GM23338 (cell line): ENCODE results near the gene TUBA8. TPM values are rescaled to one million over a fixed set of nuclear protein-coding genes. Genes with fewer than 3 reads are reported as not detected.

ENCODE experiments used
- ATAC-seq: fragments of 200-7000 bp; cut with Tn5 transposase; 3 replicates; pipeline ENCODE4 v1.9.1; 2020
- DNase-seq: peaks from one replicate; pipeline ENCODE4 v3.0.0-alpha.2; 2015; ENCODE audit warnings: low spot score
- H2AFZ ChIP-seq: fragments of 200-600 bp; sonication (generic); 2 replicates; pipeline ENCODE4 v1.8.0; 2016; ENCODE audit warnings: antibody characterized with exemption, mild to moderate bottlenecking, moderate library complexity
- H3F3A ChIP-seq: fragments of 200-600 bp; sonication (generic); replicated peaks from 2 replicates; pipeline ENCODE4 v1.8.0; 2017; ENCODE audit warnings: antibody characterized with exemption, mixed run types, low read depth
- H3K27ac ChIP-seq: fragments of 200-600 bp; sonication (generic); 2 replicates; pipeline ENCODE4 v1.6.1; 2016; ENCODE audit warnings: low read depth
- H3K27me3 ChIP-seq: fragments of 200-600 bp; sonication (generic); 2 replicates; pipeline ENCODE4 v1.8.0; 2016; ENCODE audit warnings: mild to moderate bottlenecking, mixed run types, moderate library complexity; ENCODE audit not compliant: insufficient read depth
- H3K36me3 ChIP-seq: fragments of 200-600 bp; sonication (generic); 2 replicates; pipeline ENCODE4 v1.8.0; 2016; ENCODE audit warnings: mild to moderate bottlenecking; ENCODE audit not compliant: insufficient read depth
- H3K4me1 ChIP-seq: fragments of 200-600 bp; sonication (generic); 2 replicates; pipeline ENCODE4 v1.8.0; 2016; ENCODE audit warnings: mild to moderate bottlenecking, moderate library complexity; ENCODE audit not compliant: insufficient read depth
- H3K4me2 ChIP-seq: fragments of 200-600 bp; sonication (generic); 2 replicates; pipeline ENCODE4 v1.7.1; 2017; ENCODE audit warnings: mixed run types
- H3K4me3 ChIP-seq: fragments of 200-600 bp; sonication (generic); 2 replicates; pipeline ENCODE4 v1.6.1; 2016; ENCODE audit warnings: mixed run types
- H3K79me2 ChIP-seq: fragments of 200-600 bp; sonication (generic); replicated peaks from 2 replicates; pipeline ENCODE4 v1.8.0; 2017; ENCODE audit warnings: mild to moderate bottlenecking; ENCODE audit not compliant: insufficient read depth
- H3K9me2 ChIP-seq: fragments of 200-600 bp; sonication (generic); 2 replicates; pipeline ENCODE4 v1.8.0; 2017; ENCODE audit not compliant: insufficient read depth
- H4K20me1 ChIP-seq: fragments of 200-600 bp; sonication (generic); replicated peaks from 2 replicates; pipeline ENCODE4 v1.8.0; 2017; ENCODE audit warnings: mild to moderate bottlenecking; ENCODE audit not compliant: insufficient read depth
- H3K27ac Mint-ChIP-seq: 2 replicates; pipeline ENCODE4 v1.8.0; 2020; ENCODE audit warnings: inconsistent platforms, mild to moderate bottlenecking, moderate library complexity, mixed read lengths
- H3K27me3 Mint-ChIP-seq: 3 replicates; pipeline ENCODE4 v1.8.0; 2022; ENCODE audit warnings: low read depth, mild to moderate bottlenecking, moderate library complexity, mixed read lengths, inconsistent platforms; ENCODE audit not compliant: insufficient read depth, poor library complexity
- H3K36me3 Mint-ChIP-seq: 3 replicates; pipeline ENCODE4 v1.8.0; 2021; ENCODE audit warnings: low read depth, mild to moderate bottlenecking, inconsistent platforms, moderate library complexity, mixed read lengths
- H3K4me1 Mint-ChIP-seq: 3 replicates; pipeline ENCODE4 v1.8.0; 2020; ENCODE audit warnings: mild to moderate bottlenecking, inconsistent platforms, mixed read lengths
- H3K4me3 Mint-ChIP-seq: 3 replicates; pipeline ENCODE4 v1.8.0; 2021; ENCODE audit warnings: moderate library complexity, mild to moderate bottlenecking, inconsistent platforms, mixed read lengths
- H3K9me3 Mint-ChIP-seq: 3 replicates; pipeline ENCODE4 v1.8.0; 2020; ENCODE audit warnings: moderate library complexity, mild to moderate bottlenecking, inconsistent platforms, mixed read lengths
- CTCF ChIP-seq, 2 experiments: fragments of 200-600 bp in 1 of 2; sonication (generic) in 1 of 2; conservative IDR thresholded peaks; 2 replicates each; pipeline versions ENCODE4 v1.5.1 to v1.6.1; 2016 to 2017; ENCODE audit warnings: antibody characterized with exemption in 2 of 2, low read depth in 2 of 2, mild to moderate bottlenecking in 2 of 2, moderate library complexity in 1 of 2
- ETS1 ChIP-seq: IDR thresholded peaks from 2 replicates; pipeline ENCODE4 v1.6.1; 2016; ENCODE audit warnings: antibody characterized with exemption
- EZH2 ChIP-seq: fragments of 200-600 bp; sonication (generic); IDR thresholded peaks from one replicate; pipeline ENCODE4 v1.8.0; 2017; ENCODE audit warnings: antibody characterized with exemption, mild to moderate bottlenecking, low read depth; ENCODE audit not compliant: unreplicated experiment
- EZH2phosphoT487 ChIP-seq: fragments of 200-600 bp; sonication (generic); IDR thresholded peaks from one replicate; pipeline ENCODE4 v1.8.1; 2018; ENCODE audit warnings: antibody characterized with exemption; ENCODE audit not compliant: unreplicated experiment
- JUNB ChIP-seq: IDR thresholded peaks from one replicate; pipeline ENCODE4 v1.6.1; 2016; ENCODE audit warnings: antibody characterized with exemption; ENCODE audit not compliant: unreplicated experiment
- POLR2AphosphoS5 ChIP-seq: IDR thresholded peaks from 2 replicates; pipeline ENCODE4 v1.6.1; 2016; ENCODE audit warnings: antibody characterized with exemption, low read depth
- REST ChIP-seq: IDR thresholded peaks from one replicate; pipeline ENCODE4 v1.6.1; 2018; ENCODE audit warnings: antibody characterized with exemption; ENCODE audit not compliant: unreplicated experiment
- ZNF114 ChIP-seq: fragments of 250-450 bp; sonication (Bioruptor Pico); IDR thresholded peaks from 2 replicates; pipeline ENCODE4 v1.5.0; 2020; ENCODE audit warnings: mild to moderate bottlenecking, moderate library complexity
- ZNF462 ChIP-seq: fragments of 250-450 bp; sonication (Bioruptor Pico); IDR thresholded peaks from 2 replicates; pipeline ENCODE4 v1.5.0; 2020; ENCODE audit warnings: mild to moderate bottlenecking, moderate library complexity
- polyA plus RNA-seq: library from polyadenylated mRNA; unstranded; fragments of >200 nt; fragmentation: Nextera tagmentation; extraction: Ambion mirVana; gene quantifications from 2 replicates; pipeline ENCODE4 v1.2.1, GENCODE V29; 2016
- total RNA-seq: library from RNA; depleted of rRNA; stranded (reverse); fragments of >200 nt; shearing (Covaris generic); gene quantifications from 2 replicates; pipeline ENCODE4 v1.2.3, GENCODE V29; 2014

TUBA8 gene
- total and polyA plus RNA-seq, 2 experiments from 2014 or later, result 0.31 to 0.48 TPM

- no peak for TF ChIP-seq POLR2AphosphoS5
- no peak for TF ChIP-seq CTCF (conservative IDR thresholded peaks at IDR 0.05; ENCODE audit: low read depth in 2 of 2)
- no peak for TF ChIP-seq EZH2phosphoT487
- TF ChIP-seq EZH2, result no peak
- TF ChIP-seq JUNB, result no peak
- TF ChIP-seq ETS1, result no peak
- TF ChIP-seq ZNF114 (CRISPR knock-in tag), result no peak
These were observed 15.4 kb upstream of the TUBA8 start (continued) for GRCh38 chr22:18095101-18095805.

- Mint-ChIP-seq H3K36me3 (peaks cover 35% of the 10 kb centered on the region), H3K9me3 (peaks cover 3% of the 10 kb centered on the region; the same call in 2 of the 3 replicates), H3K27ac (no peak overlapping the region), H3K4me1 (no peaks in the 10 kb centered on the region), H3K4me3 (no peak overlapping the region), H3K27me3 (no peaks in the 10 kb centered on the region)
- Histone ChIP-seq H3K4me2 (no peak overlapping the region), H3K9me2 (no peaks in the 10 kb centered on the region), H3K36me3 (no peaks in the 10 kb centered on the region), H3K27ac (no peak overlapping the region), H3K4me1 (no peaks in the 10 kb centered on the region), H2AFZ (no peak overlapping the region), H3K79me2 (no peaks in the 10 kb centered on the region), H3K27me3 (no peaks in the 10 kb centered on the region), H3K4me3 (no peak overlapping the region), H3F3A (no peaks in the 10 kb centered on the region), H4K20me1 (no peaks in the 10 kb centered on the region)
- TF ChIP-seq ZNF462 (CRISPR knock-in tag) (no peak), EZH2 (no peak), CTCF (conservative IDR thresholded peaks at IDR 0.05; ENCODE audit: low read depth in 2 of 2) (no peak), REST (no peak)
- ATAC-seq, result no peak
- DNase-seq, result no peak
These were observed 13.8 kb upstream of the TUBA8 start for GRCh38 chr22:18096823-18097222.
